Naive thymus-derived CD8-positive, alpha-beta T cell (primary cell): Measurements from ENCODE around the gene CROCC2. TPM values are rescaled to one million over a fixed set of nuclear protein-coding genes. Genes with fewer than 3 reads are reported as not detected.

Experiments used
- ATAC-seq, 2 donors: fragments of 150-1000 bp; cut with Tn5 transposase in 1 of 2; sonication (Bioruptor Pico), chemical (Tn5 transposase) in 1 of 2; 1 replicate in 1 of 2; 2 replicates in 1 of 2; pipeline ENCODE4 v1.10.0; 2021; ENCODE audit warnings: mild to moderate bottlenecking in 2 of 2, moderate library complexity in 2 of 2
- POLR2A ChIA-PET: fragments of 350-600 bp; sonication (Branson Sonifier 250); formaldehyde crosslinking; loops from one replicate; lab custom pipeline; 2021; ENCODE audit warnings: antibody characterized with exemption; lab: Charles Lee
- DNase-seq, 10 donors: peaks; one replicate each; pipeline versions ENCODE4 v3.0.0 to v3.0.0-alpha.2; 2020 to 2022
- H3K27ac Mint-ChIP-seq, 10 donors: one replicate each; pipeline ENCODE4 v1.8.0; 2020 to 2022; ENCODE audit warnings: mild to moderate bottlenecking in 10 of 10, mixed read lengths in 10 of 10, moderate library complexity in 4 of 10, inconsistent platforms in 1 of 10
- H3K27me3 Mint-ChIP-seq, 5 donors: one replicate each; pipeline ENCODE4 v1.8.0; 2021 to 2022; ENCODE audit warnings: mixed read lengths in 5 of 5
- H3K36me3 Mint-ChIP-seq, 3 donors: one replicate each; pipeline ENCODE4 v1.8.0; 2020 to 2022; ENCODE audit warnings: mixed read lengths in 3 of 3, mild to moderate bottlenecking in 2 of 3, inconsistent platforms in 1 of 3
- H3K4me1 Mint-ChIP-seq, 4 donors: one replicate each; pipeline ENCODE4 v1.8.0; 2021 to 2022; ENCODE audit warnings: mixed read lengths in 4 of 4
- H3K4me3 Mint-ChIP-seq, 10 donors: one replicate each; pipeline ENCODE4 v1.8.0; 2020 to 2022; ENCODE audit warnings: mild to moderate bottlenecking in 10 of 10, mixed read lengths in 10 of 10, moderate library complexity in 6 of 10, inconsistent platforms in 1 of 10
- H3K9me3 Mint-ChIP-seq, 9 donors: one replicate each; pipeline ENCODE4 v1.8.0; 2020 to 2022; ENCODE audit warnings: mixed read lengths in 9 of 9, mild to moderate bottlenecking in 3 of 9, inconsistent platforms in 1 of 9, moderate library complexity in 1 of 9
- polyA plus RNA-seq, 3 donors: library from polyadenylated mRNA; unstranded; fragments of 300-500 nt; fragmentation: Illumina TruSeq; gene quantifications; one replicate each; pipeline ENCODE4 v1.2.3, GENCODE V29; 2021
- total RNA-seq, 8 experiments: library from RNA in 2 of 8; stranded (reverse) in 2 of 8; gene quantifications; one replicate each; pipeline ENCODE4 v1.2.3 and lab custom pipeline; 2021 to 2026

The CROCC2 gene
- not detected for total RNA-seq
- polyA plus RNA-seq, result not detected
- 0 to 0.19 (median 0) reads per million in 6 experiments for total RNA-seq (lab: John Stamatoyannopoulos, UW)

DNA sequence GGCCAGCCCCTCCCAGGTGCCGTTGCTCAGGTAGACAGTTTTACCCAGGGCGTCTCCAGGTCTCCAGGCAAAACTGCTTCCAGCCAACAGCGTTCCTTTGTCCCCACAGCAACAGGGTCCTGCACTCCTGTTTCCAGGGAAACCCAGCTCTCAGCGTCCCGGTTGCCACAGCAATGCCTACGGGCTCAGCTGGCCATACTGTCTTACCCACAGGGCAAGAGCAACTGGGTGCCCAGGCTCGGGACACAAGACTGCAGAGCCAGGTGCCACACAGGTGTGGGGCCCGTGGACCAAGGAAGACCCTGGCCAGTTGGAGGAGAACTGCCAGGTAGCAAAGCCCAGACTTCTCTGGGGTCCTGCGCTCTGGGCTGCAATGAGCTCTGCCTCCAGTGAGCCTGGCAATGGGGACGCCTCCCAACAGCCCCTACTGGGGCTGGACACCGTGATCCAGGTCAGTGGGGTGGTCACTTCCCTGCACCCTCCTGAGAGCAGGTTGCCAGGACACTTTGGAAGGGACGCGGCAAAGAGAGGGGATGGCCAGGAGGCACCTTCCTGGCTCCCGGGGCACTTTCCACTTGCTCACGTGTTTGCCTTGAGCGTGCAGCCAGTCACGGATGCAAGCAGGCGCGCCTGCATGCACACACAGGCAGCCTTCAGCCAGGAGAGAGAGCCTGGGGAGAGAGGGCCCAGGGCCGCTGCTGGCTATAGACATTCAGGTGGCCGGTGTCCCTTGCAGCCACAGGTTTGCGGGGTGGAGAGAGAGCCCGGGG, at the start of gene CROCC2:
TSS of gene CROCC2 (plus strand) at position 196 of the 770 bp plus-strand sequence. CDS start at position 374, 178 bp downstream.
- DNase-seq (no peak), ATAC-seq (no peak)
- Mint-ChIP-seq H3K9me3 (no peaks in the 10 kb centered on the region), H3K27ac (no peak within 1 kb of the TSS), H3K27me3 (peaks cover 0 to 17% (median 2%) of the 10 kb centered on the region in 5 donors), H3K36me3 (no peaks in the 10 kb centered on the region), H3K4me3 (no peak within 1 kb of the TSS), H3K4me1 (no peaks in the 10 kb centered on the region)
- POLR2A ChIA-PET, result no interaction called here

DNA sequence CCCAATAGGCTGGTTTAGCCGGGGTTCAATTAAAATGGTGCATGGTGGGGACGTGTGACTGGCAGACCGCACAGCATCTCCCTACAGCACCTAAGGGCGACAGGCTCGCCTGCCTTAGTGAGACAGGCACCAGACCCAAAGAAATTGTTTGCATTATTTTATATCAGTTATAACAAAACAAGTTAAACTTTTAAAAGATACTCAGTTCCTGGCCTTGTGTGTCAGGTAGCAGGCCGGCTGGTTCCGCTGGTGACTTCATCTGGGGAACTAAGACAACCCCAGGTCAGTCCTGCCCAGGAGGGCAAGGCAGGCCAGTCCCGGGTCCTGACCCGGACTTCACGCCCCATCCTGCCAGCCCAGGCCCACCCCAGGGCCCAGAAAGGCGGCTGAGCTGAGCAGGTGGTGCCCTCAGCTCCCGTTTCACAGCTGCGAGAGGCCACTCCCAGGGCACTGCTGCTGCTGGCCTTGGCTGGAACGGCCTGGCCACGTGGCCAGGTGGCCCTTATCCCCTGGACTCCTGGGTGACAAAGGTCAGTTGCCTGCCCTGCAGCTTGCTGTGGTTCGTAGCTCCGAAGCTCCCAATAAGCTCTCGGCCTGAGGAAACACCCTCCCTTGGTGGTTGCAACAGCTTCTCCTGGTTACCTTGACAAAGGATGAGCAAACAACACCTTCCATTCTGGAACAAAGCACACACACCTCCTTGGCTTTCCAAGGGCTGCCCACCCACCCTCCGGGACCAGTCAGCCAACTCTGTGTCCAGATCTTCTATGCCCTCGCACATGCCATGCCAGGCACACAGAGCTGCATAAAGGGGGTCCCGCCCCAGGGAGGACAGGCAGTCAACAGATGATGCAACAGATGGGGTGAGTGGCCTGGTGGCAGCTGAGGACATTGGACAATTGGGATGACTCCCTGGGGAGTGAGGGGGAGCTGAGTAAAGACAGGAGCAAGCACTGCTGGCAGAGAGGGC, 48.8 kb upstream of the CROCC2 start:
- POLR2A ChIA-PET, result interaction anchor here (0.7 kb wide), 1 partner anchor 144 kb away, joined by 3 read pairs; no protein-coding TSS in a partner anchor
- no peak for DNase-seq

DNA sequence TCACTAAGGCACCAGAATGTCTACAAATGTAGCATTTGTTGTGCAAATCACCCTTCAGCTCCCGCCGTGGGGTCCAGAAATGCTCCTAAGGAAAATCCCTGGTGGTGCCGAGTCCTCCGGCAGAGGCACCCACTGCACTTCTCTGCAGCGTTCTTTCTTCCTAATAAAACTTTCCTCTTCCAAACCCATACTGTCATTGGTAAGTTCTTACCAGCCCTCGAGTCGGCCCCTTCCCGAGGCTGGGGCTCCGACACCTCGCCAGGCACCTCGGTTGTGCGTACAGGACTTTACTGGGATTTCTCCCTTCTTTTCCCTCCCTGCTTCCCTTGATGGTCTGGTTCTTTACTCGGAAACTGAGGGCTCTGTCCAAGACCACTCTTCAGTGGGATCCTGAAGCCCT, 47.8 kb upstream of the CROCC2 start:
- Mint-ChIP-seq H3K27ac (no peak overlapping the region), H3K4me1 (no peaks in the 10 kb centered on the region), H3K9me3 (peaks cover 0 to 10% (median 5%) of the 10 kb centered on the region in 9 donors), H3K36me3 (peaks cover 0 to 13% (median 0%) of the 10 kb centered on the region in 3 donors), H3K4me3 (no peak overlapping the region), H3K27me3 (peaks cover 0 to 3% (median 0%) of the 10 kb centered on the region in 5 donors)
- ATAC-seq (no peak), DNase-seq (no peak)
- POLR2A ChIA-PET, result interaction anchor here (0.7 kb wide), 1 partner anchor 143 kb away, joined by 3 read pairs; no protein-coding TSS in a partner anchor

More for the DNA sequence above, 48.8 kb upstream of the CROCC2 start:
- H3K4me1 Mint-ChIP-seq, result peaks cover 0 to 1% (median 0%) of the 10 kb centered on the region in 4 donors
- H3K27ac Mint-ChIP-seq, result no peak overlapping the region
- H3K4me3 Mint-ChIP-seq, result no peak overlapping the region
- H3K36me3 Mint-ChIP-seq, result peaks cover 0 to 13% (median 0%) of the 10 kb centered on the region in 3 donors
- peaks cover 0 to 5% (median 1%) of the 10 kb centered on the region in 5 donors for H3K27me3 Mint-ChIP-seq
- no peak for ATAC-seq
- H3K9me3 Mint-ChIP-seq, result peaks cover 0 to 11% (median 5%) of the 10 kb centered on the region in 9 donors

DNA sequence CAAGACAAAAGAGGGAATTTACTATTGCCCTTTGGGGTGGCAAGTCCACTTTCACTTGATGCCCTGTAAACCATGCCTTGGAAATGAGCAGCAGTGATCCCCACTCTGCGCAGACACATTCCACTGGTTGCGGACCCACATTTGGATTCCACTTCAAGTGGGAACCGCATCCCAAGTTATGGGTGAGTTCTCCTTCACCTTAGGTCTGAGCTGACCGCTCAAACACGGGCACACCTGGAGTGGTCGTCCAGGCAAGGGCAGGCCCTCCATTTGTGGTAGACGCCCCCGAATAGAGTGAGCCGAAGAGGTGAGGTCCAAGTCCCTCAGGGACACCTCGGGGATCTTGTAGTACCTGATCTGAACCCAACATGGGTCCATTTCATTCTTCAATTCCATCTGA, 47.3 kb upstream of the CROCC2 start:
- Mint-ChIP-seq H3K4me1 (no peaks in the 10 kb centered on the region), H3K27me3 (peaks cover 0 to 3% (median 0%) of the 10 kb centered on the region in 5 donors), H3K9me3 (peaks cover 0 to 8% (median 5%) of the 10 kb centered on the region in 9 donors), H3K36me3 (peaks cover 0 to 13% (median 0%) of the 10 kb centered on the region in 3 donors), H3K4me3 (no peak overlapping the region), H3K27ac (no peak overlapping the region)
- ATAC-seq, result no peak
- DNase-seq, result no peak
- POLR2A ChIA-PET, result no interaction called here

DNA sequence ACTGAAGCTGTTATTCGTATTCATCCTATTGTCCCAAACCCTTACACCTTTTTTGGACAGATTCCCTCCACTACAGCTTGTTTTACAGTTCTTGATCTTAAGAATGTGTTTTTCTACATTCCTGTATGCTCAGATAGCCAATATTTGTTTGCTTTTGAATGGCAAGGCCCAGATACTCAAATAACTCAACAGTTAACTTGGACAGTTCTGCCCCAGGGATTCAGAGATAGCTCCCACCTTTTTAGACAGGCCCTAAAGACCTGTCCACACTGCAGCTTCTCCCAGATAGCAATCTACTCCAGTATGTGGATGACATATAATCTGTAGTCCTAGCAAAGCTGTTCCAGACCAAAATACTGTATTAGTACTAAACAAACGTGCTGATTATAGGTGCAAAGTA, 44.6 kb upstream of the CROCC2 start:
- Mint-ChIP-seq H3K27me3 (peaks cover 0 to 1% (median 0%) of the 10 kb centered on the region in 5 donors), H3K4me1 (no peaks in the 10 kb centered on the region), H3K9me3 (no peaks in the 10 kb centered on the region), H3K36me3 (no peaks in the 10 kb centered on the region), H3K4me3 (no peak overlapping the region), H3K27ac (no peak overlapping the region)
- ATAC-seq, result no peak
- POLR2A ChIA-PET, result interaction anchor here (0.6 kb wide), 1 partner anchor 104 kb away, joined by 3 read pairs; no protein-coding TSS in a partner anchor
- DNase-seq, result no peak

DNA sequence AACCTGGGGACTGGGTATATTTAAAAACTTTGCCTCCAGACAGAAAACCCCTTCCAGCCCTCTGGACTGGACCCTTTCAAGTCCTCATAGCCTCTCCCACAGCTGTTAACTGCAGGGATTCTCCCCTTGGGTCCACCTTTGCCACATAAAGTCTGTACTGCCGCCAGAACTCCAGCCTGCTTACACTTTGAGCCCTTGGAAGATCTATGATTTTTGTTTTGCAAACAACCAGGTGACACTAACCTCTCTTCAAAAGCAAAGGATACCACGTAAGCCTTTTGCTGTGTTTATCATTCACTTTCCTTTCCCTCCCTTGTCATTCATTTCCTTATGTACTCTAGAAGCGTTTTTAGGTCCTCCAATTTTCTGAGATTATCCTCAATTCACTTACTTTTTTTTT, 41.7 kb upstream of the CROCC2 start:
- no peak for DNase-seq
- POLR2A ChIA-PET, result no interaction called here
- no peak overlapping the region for H3K4me3 Mint-ChIP-seq
- H3K4me1 Mint-ChIP-seq, result no peaks in the 10 kb centered on the region
- H3K27ac Mint-ChIP-seq, result peak overlapping the region in 1 of 10 donors; percentile 13
- peaks cover 0 to 13% (median 3%) of the 10 kb centered on the region in 5 donors for H3K27me3 Mint-ChIP-seq
- no peaks in the 10 kb centered on the region for H3K9me3 Mint-ChIP-seq
- ATAC-seq, result no peak
- H3K36me3 Mint-ChIP-seq, result no peaks in the 10 kb centered on the region

DNA sequence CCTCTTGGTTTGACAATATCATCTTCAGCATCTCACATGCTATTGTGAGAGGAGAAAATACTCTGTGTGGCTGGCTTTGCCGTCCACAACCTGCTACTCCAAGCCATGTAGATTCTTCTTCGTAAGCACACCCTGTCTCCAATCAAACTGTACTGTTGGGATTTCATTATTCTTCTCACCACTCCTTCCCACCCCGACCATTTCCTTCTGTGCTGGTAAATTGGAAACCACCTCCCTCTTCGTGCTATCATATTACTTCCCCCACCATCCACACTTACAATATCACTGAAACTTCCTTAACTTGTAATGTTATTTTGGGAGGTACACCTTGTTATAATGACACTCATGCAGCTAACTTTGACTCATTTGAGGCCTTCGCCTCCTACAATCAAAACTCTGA, 40.7 kb upstream of the CROCC2 start:
- no peak overlapping the region for H3K4me3 Mint-ChIP-seq
- POLR2A ChIA-PET, result no interaction called here
- H3K36me3 Mint-ChIP-seq, result no peaks in the 10 kb centered on the region
- H3K27me3 Mint-ChIP-seq, result peaks cover 0 to 13% (median 3%) of the 10 kb centered on the region in 5 donors
- ATAC-seq (no peak), DNase-seq (no peak)
- H3K4me1 Mint-ChIP-seq, result no peaks in the 10 kb centered on the region
- no peaks in the 10 kb centered on the region for H3K9me3 Mint-ChIP-seq
- no peak overlapping the region for H3K27ac Mint-ChIP-seq

DNA sequence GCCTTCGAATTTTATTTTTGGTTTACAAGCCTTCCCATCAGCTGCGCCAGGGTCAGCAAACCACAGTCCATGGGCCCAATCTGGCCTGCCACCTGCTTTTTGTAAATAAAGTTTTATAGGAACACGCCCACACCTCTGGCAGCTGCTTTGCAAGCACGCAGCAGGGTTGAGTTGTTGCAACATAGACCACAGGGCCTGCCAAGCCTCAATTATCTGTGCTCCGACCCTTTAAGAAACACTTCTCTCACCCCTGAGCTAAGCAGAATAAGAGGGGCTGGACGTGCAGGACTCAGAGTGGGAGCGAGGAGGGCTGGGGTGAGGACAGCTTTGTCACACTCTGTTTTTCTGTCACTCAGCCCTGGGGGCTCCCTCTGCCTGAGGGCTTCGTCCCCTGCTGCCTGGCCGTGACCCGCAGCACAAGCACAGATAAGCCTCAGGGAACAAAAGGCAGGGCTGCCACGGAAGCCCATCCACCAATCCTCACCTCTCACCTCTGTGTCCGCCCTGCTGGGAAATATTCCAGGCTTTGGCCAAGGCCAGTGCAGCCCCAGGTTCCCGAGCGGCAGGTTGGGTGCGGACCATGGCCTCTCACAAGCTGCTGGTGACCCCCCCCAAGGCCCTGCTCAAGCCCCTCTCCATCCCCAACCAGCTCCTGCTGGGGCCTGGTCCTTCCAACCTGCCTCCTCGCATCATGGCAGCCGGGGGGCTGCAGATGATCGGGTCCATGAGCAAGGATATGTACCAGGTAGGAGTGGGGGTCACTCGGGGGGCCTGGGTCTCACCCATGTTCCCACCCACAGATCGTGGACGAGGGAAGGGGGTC, 37.6 kb upstream of the CROCC2 start, which contains the start of gene AGXT:
TSS of gene AGXT (plus strand) at position 539 of the 823 bp plus-strand sequence. CDS start at position 581, 42 bp downstream.
- POLR2A ChIA-PET, result no interaction called here
- no peaks in the 10 kb centered on the region for H3K36me3 Mint-ChIP-seq
- peak within 1 kb of the TSS in 1 of 10 donors; percentile 23 for H3K27ac Mint-ChIP-seq
- ATAC-seq (no peak), DNase-seq (no peak)
- peaks cover 0 to 13% (median 3%) of the 10 kb centered on the region in 5 donors for H3K27me3 Mint-ChIP-seq
- H3K9me3 Mint-ChIP-seq, result no peaks in the 10 kb centered on the region
- no peaks in the 10 kb centered on the region for H3K4me1 Mint-ChIP-seq
- no peak within 1 kb of the TSS for H3K4me3 Mint-ChIP-seq

DNA sequence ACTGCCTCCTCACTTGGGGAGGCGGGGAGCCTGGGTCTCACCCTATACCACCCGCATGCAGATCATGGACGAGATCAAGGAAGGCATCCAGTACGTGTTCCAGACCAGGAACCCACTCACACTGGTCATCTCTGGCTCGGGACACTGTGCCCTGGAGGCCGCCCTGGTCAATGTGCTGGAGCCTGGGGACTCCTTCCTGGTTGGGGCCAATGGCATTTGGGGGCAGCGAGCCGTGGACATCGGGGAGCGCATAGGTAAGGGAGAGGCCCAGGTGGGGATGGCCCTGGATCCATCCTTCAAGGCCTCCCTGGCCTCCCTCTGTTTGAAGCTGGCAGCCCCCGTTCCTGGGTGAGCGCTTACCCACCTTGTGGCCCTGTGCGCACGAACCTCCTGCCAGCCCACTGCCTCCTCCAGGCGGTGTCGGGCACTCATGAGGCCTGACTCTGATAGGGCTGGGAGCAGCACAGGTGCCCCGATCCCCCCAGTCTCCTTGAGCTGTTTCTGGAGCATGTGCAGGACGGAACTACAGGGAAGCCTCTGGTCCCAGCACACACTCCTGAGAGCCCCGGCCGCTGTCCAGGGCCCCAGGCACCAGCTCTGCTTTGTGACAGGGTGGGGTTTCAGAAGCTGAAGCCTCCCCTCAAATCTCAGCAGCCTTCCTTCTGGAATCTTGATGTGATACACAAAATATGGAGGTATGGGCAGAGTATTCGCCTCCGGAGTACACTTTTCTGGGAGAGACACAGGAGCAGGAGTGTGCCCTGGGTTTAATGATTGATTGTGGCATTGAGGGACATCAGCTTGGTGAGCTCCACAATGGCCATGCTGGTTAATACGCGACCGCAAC, 36.8 kb upstream of the CROCC2 start:
- H3K27ac Mint-ChIP-seq, result no peak overlapping the region
- POLR2A ChIA-PET, result no interaction called here
- H3K9me3 Mint-ChIP-seq, result no peaks in the 10 kb centered on the region
- no peak overlapping the region for H3K4me3 Mint-ChIP-seq
- no peaks in the 10 kb centered on the region for H3K36me3 Mint-ChIP-seq
- peaks cover 0 to 13% (median 3%) of the 10 kb centered on the region in 5 donors for H3K27me3 Mint-ChIP-seq
- no peak for ATAC-seq
- peak in 1 of 10 donors; percentile 60 for DNase-seq
- H3K4me1 Mint-ChIP-seq, result no peaks in the 10 kb centered on the region

DNA sequence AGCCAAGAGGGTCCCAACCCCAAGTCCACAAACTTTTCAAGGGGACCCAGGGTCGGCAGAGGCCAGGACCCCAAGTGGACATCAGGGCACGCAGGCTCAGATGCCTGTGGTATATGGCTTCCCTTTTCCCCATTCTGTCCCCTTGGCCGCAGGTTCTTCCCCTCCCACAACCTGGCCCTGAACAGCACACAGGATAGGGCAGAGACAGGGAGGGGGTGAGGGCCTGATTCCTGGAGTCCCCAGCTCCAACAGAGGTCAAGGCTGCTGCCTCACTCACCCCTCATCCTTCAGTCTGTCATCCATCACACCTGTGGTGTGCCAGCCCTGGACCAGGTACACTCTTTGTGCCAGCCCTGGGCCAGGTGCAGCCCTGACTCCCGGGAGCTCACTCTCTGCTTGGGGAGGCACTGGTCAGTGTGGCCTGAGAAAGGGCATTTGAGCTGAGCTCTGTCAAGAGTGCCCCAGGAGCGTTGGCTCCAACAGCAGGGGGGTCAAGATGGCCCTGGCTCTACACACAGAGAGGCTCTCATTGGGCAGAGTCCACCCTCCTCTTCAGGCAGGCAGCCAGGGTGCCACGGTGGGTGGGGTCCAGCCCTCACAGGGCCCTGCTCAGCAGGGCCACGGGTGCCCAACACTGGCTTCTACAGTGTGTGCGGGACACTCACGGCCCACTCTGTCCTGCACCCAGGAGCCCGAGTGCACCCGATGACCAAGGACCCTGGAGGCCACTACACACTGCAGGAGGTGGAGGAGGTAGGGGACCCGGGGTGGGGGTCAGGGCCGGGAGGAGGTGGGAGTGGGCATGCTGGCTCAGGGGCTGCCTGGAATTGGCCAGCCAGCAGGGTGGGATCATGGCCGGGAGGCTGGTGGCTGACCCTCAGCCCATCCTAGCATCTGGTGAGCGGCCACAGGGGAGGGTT, 35.9 kb upstream of the CROCC2 start:
- Mint-ChIP-seq H3K9me3 (no peaks in the 10 kb centered on the region), H3K36me3 (no peaks in the 10 kb centered on the region), H3K4me3 (no peak overlapping the region), H3K27ac (no peak overlapping the region), H3K27me3 (peaks cover 0 to 13% (median 3%) of the 10 kb centered on the region in 5 donors), H3K4me1 (no peaks in the 10 kb centered on the region)
- no peak for ATAC-seq
- POLR2A ChIA-PET, result no interaction called here
- no peak for DNase-seq
